ENCODE results near the gene C17orf67. TPM values are rescaled to one million over a fixed set of nuclear protein-coding genes. Genes with fewer than 3 reads are reported as not detected.
A peak's percentile ranks its signal among the peaks of the same experiment; 100 is the strongest.

C17orf67 gene
- total and polyA plus RNA-seq, 9 of the 15 experiments (the other 6 are each of a cell fraction or from before 2014, with no cell fraction given) = 0.07 to 1.7 (median 0.59) TPM

DNA sequence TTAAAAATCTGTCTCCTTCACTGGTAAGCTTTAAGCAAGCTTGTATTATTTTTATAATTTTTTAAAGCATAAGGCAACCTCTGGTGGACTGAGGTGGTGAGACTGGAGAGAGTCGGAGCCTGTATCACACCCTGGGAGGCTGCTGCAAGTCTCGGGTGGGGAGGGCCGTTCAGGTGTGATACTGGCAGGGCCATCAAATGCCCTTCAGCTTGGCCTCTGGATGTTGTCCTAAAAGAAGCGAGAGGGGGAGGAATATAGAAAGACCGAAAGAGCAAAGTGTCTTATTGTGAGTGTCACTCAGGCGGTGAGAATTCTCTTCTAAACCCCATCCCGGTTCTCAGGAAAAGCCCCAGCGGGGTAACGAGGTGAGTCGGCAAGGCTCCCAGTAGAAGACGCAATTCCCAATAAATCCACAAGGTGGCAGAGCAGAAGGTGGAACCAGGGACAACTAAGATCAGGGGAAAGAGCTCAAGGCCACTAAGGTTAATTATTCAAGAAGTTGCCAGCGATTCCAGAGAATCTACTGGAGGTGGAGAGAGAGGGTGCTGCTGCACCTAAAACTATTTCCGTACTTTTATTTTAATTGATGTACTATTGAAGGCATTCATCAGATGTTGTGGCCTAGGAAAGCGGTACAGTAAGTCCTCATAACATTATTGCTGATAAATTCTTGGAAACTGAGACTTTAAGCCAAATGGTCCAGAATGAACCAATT, 14.1 kb downstream of the C17orf67 start (continued):
- TF ChIP-seq, protein P1, sequence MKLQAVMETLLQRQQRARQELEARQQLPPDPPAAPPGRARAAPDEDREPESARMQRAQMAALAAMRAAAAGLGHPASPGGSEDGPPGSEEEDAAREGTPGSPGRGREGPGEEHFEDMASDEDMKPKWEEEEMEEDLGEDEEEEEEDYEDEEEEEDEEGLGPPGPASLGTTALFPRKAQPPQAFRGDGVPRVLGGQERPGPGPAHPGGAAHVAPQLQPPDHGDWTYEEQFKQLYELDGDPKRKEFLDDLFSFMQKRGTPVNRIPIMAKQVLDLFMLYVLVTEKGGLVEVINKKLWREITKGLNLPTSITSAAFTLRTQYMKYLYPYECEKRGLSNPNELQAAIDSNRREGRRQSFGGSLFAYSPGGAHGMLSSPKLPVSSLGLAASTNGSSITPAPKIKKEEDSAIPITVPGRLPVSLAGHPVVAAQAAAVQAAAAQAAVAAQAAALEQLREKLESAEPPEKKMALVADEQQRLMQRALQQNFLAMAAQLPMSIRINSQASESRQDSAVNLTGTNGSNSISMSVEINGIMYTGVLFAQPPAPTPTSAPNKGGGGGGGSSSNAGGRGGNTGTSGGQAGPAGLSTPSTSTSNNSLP (IDR thresholded peaks at IDR 0.05; ENCODE audit: borderline replicate concordance, low read depth, low read length) = peak; percentile 54; the same call in 1 of the 2 replicates
- TF ChIP-seq ZKSCAN1 (IDR thresholded peaks at IDR 0.05; ENCODE audit: low read depth, low read length) (no peak), SAP30 (IDR thresholded peaks at IDR 0.05; ENCODE audit: borderline replicate concordance, insufficient read depth, low read depth, low read length, poor library complexity, severe bottlenecking) (no peak), ZNF586 (CRISPR knock-in tag; conservative IDR thresholded peaks at IDR 0.05) (no peak), ZBTB2 (IDR thresholded peaks at IDR 0.05) (no peak), ZNF507 (tag; conservative IDR thresholded peaks at IDR 0.05) (no peak), THAP12 (CRISPR knock-in tag; IDR thresholded peaks at IDR 0.05) (no peak), CREM (IDR thresholded peaks at IDR 0.05; ENCODE audit: low read depth) (no peak), RAD21 (CRISPR knock-in tag; conservative IDR thresholded peaks at IDR 0.05 in 1 of 2, IDR thresholded peaks at IDR 0.05 in 1 of 2) (peak; percentile 74 to 83), ZNF780A (CRISPR knock-in tag; IDR thresholded peaks at IDR 0.05) (no peak), ZNF766 (CRISPR knock-in tag; conservative IDR thresholded peaks at IDR 0.05) (no peak), LCOR (CRISPR knock-in tag; IDR thresholded peaks at IDR 0.05) (0 out of 2 replicates have a peak, but pooled peaks have one; percentile 29), SMC3 (conservative IDR thresholded peaks at IDR 0.05; ENCODE audit: insufficient read depth, low read depth, low read length) (peak; percentile 82), DEAF1 (CRISPR knock-in tag; IDR thresholded peaks at IDR 0.05) (peak; percentile 68)
- TF ChIP-seq, protein P2, sequence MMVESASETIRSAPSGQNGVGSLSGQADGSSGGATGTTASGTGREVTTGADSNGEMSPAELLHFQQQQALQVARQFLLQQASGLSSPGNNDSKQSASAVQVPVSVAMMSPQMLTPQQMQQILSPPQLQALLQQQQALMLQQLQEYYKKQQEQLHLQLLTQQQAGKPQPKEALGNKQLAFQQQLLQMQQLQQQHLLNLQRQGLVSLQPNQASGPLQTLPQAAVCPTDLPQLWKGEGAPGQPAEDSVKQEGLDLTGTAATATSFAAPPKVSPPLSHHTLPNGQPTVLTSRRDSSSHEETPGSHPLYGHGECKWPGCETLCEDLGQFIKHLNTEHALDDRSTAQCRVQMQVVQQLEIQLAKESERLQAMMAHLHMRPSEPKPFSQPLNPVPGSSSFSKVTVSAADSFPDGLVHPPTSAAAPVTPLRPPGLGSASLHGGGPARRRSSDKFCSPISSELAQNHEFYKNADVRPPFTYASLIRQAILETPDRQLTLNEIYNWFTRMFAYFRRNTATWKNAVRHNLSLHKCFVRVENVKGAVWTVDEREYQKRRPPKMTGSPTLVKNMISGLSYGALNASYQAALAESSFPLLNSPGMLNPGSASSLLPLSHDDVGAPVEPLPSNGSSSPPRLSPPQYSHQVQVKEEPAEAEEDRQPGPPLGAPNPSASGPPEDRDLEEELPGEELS (CRISPR knock-in tag; IDR thresholded peaks at IDR 0.05; ENCODE audit: borderline replicate concordance) = no peak

Measured in K562 (cell line).